NT2/D1 (cell line): ENCODE results near the gene ACACB.

Experiments
- SUZ12 ChIP-seq: IDR thresholded peaks from 2 replicates; pipeline ENCODE4 v1.6.1; 2011; ENCODE audit not compliant: insufficient read length, insufficient read depth; ENCODE audit errors: extremely low read depth
- YY1 ChIP-seq: IDR thresholded peaks from 2 replicates; pipeline ENCODE4 v1.6.1; 2011; ENCODE audit not compliant: insufficient read length, insufficient read depth
- ZNF274 ChIP-seq: IDR thresholded peaks from 2 replicates; pipeline ENCODE4 v1.6.1; 2011; ENCODE audit warnings: mild to moderate bottlenecking, low read depth, low read length

DNA sequence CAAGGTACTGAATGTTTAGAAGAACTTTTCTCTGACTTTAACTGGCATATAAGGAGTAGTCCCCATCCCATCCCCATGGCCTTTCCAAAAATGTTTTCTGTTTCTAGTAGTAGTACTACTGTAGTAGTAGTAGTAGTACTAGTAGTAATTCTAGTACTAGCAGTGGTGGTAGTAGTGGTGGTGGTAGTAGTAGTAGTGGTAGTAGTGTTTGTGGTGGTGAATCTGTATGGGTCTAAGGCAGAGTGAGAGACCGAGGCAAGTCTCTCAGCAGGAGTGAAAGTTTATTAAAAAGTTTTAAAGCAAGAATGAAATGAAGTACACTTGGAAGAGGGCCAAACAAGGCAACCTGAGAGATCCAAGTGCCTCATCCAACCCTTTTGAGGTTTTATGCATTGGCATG, 134.1 kb downstream of the ACACB start:
- no peak for TF ChIP-seq SUZ12
- no peak for TF ChIP-seq ZNF274
- TF ChIP-seq YY1 = no peak
